Measurements from ENCODE around the gene PLCB4. TPM values are rescaled to one million over a fixed set of nuclear protein-coding genes. Genes with fewer than 3 reads are reported as not detected.
A peak's percentile ranks its signal among the peaks of the same experiment; 100 is the strongest.

PLCB4 gene
- total and polyA plus RNA-seq, 12 donors, result 0.26 to 8.5 (median 2.8) TPM

DNA sequence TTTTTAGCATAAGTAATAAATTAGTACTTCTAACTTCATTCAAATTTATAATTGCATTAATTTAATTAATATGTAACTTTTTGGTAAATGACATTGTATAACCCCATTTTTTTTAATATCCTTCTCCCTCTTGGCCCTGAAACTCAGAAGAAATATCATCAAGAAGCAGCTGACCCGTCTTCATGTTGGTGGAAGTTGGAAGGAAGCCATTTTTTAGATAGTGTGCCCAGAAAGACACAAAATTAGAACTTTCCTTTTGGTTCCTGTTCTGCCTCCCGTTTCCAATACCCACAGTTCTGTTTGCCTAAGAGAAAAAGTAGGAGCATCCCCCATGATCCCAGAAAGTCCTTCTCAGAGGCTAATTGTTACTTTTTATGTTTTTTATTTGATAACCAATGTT lies 65.5 kb downstream of the PLCB4 start:
- 31 to 51% (median 39%) methylated on average over 2 of the region's 2 CpGs for WGBS, 4 donors
- Histone ChIP-seq H3K36me3 (replicated peaks in 1 of 2) (no peaks in the 10 kb centered on the region), H3K27me3 (no peaks in the 10 kb centered on the region), H3K9me3 (replicated peaks in 1 of 3) (peaks cover 0 to 6% (median 0%) of the 10 kb centered on the region in 3 donors), H3K4me3 (no peak overlapping the region), H3K27ac (no peak overlapping the region), H3K4me1 (replicated peaks in 1 of 2) (no peaks in the 10 kb centered on the region)
- intact Hi-C loops (cut with DNase I), result no loop called here
- no peak for DNase-seq
- TF ChIP-seq, protein P1, sequence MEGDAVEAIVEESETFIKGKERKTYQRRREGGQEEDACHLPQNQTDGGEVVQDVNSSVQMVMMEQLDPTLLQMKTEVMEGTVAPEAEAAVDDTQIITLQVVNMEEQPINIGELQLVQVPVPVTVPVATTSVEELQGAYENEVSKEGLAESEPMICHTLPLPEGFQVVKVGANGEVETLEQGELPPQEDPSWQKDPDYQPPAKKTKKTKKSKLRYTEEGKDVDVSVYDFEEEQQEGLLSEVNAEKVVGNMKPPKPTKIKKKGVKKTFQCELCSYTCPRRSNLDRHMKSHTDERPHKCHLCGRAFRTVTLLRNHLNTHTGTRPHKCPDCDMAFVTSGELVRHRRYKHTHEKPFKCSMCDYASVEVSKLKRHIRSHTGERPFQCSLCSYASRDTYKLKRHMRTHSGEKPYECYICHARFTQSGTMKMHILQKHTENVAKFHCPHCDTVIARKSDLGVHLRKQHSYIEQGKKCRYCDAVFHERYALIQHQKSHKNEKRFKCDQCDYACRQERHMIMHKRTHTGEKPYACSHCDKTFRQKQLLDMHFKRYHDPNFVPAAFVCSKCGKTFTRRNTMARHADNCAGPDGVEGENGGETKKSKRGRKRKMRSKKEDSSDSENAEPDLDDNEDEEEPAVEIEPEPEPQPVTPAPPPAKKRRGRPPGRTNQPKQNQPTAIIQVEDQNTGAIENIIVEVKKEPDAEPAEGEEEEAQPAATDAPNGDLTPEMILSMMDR (IDR thresholded peaks at IDR 0.05), result no peak
- TF ChIP-seq POLR2A (IDR thresholded peaks at IDR 0.05), result no peak

DNA sequence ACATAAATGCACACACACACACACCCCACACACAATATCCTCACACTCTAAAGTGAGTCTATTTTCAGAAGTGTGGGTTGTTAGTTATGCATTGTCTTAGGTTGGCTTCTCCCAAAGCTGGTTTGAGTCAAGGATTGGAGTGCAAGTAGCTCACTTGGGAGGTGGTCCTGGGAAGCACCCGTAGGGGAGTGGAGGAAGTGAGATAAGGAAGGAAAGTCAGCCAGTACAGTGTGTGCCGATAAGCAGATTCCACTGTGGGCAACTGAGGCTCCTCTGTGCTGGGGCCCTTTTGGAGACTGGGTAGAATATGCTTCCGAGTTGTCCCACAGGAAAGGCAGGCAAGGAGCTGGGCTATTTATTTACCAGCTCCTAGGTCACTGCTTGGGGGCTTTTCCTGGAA lies 67.2 kb downstream of the PLCB4 start:
- intact Hi-C loops (cut with DNase I), result no loop called here
- no peaks in the 10 kb centered on the region for H3K36me3 ChIP-seq (replicated peaks in 1 of 2)
- no peak overlapping the region for H3K27ac ChIP-seq
- TF ChIP-seq, protein P1 (IDR thresholded peaks at IDR 0.05), result no peak
- no peak for TF ChIP-seq POLR2A (IDR thresholded peaks at IDR 0.05)
- WGBS, 4 donors, result 28 to 53% (median 38%) methylated on average over 3 of the region's 3 CpGs
- DNase-seq, result no peak
- H3K27me3 ChIP-seq, result no peaks in the 10 kb centered on the region
- no peaks in the 10 kb centered on the region for H3K4me1 ChIP-seq (replicated peaks in 1 of 2)
- peaks cover 0 to 6% (median 0%) of the 10 kb centered on the region in 3 donors for H3K9me3 ChIP-seq (replicated peaks in 1 of 3)
- H3K4me3 ChIP-seq, result no peak overlapping the region

DNA sequence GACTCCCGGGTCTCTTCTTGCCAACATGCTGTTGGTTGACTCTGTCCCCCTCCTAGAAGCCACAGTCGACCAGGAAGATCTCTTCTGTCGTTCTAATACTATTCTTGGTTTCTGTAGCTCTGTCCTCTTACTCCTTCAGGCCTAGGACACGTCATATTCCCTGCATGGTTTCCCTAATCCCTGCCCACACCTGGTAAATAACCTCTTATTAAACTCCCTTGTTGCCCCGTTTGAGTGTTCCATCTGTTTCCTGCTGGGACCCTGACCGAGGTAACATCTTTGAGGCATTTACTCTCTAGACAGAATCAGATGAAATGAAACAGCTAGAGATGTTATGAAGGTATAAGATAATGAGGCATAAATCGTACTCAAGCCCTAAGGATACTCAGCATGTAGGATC lies 68.1 kb downstream of the PLCB4 start:
- Histone ChIP-seq H3K4me1 (replicated peaks in 1 of 2) (no peaks in the 10 kb centered on the region), H3K9me3 (replicated peaks in 1 of 3) (peaks cover 0 to 6% (median 0%) of the 10 kb centered on the region in 3 donors), H3K36me3 (replicated peaks in 1 of 2) (no peaks in the 10 kb centered on the region), H3K27ac (no peak overlapping the region), H3K4me3 (no peak overlapping the region), H3K27me3 (no peaks in the 10 kb centered on the region)
- WGBS, 4 donors, result 56 to 67% (median 60%) methylated on average over 7 of the region's 7 CpGs
- TF ChIP-seq POLR2A (IDR thresholded peaks at IDR 0.05), result no peak
- TF ChIP-seq, protein P1 (IDR thresholded peaks at IDR 0.05), result no peak
- intact Hi-C loops (cut with DNase I), result no loop called here
- DNase-seq, result no peak

DNA sequence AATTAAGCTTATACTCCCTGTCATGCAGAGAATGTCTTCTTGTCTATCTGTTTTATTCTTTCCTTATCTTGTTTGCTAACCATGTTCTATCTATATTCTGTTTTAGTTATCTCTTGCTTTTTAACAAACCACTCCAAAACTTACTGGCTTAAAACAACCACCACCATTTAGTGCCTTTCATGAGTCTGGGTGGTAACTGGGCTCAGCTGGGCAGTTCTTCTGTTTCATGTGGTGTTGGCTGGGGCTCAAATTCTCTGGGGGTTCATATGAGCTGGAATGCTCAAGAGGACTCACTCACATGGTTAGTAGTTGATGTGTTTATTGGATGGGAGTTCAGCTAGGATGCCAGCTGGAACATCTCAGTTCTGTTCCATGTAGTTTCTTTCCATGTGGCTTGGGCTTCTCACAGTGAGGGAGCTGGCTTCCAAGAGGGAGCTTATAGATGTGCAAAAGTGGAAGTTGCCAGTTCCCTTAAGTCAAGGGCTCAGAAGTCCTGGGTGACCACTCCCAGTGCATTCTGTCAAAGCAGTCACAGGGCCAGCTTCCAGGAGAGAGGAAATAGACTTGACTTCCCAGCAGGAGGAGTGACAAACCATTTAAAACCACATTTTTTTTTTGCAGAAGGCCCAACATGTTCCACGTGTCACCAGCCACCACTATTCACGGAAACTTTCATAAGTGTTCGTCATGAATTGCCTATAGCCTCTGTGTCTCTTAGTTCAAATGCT lies 70.4 kb downstream of the PLCB4 start:
- TF ChIP-seq POLR2A (IDR thresholded peaks at IDR 0.05), result no peak
- TF ChIP-seq, protein P1 (IDR thresholded peaks at IDR 0.05), result no peak
- peak in 1 of 7 donors; percentile 1 for DNase-seq
- Histone ChIP-seq H3K27me3 (no peaks in the 10 kb centered on the region), H3K4me3 (no peak overlapping the region), H3K9me3 (replicated peaks in 1 of 3) (no peaks in the 10 kb centered on the region), H3K27ac (no peak overlapping the region), H3K36me3 (replicated peaks in 1 of 2) (no peaks in the 10 kb centered on the region), H3K4me1 (replicated peaks in 1 of 2) (no peaks in the 10 kb centered on the region)
- 58 to 74% (median 67%) methylated on average over 3 of the region's 3 CpGs for WGBS, 4 donors
- intact Hi-C loops (cut with DNase I), result no loop called here

All from adrenal gland (tissue), 12 donors.